Ascending aorta (tissue), 2 donors: ENCODE results near the gene TMA7. TPM values are rescaled to one million over a fixed set of nuclear protein-coding genes. Genes with fewer than 3 reads are reported as not detected.

ENCODE experiments used
- DNase-seq, 2 donors: peaks; one replicate each; pipeline ENCODE4 v3.0.0-alpha.2; 2019; ENCODE audit warnings: low spot score in 2 of 2
- H3K27ac ChIP-seq, 2 donors: fragments of 200-600 bp; sonication (generic); one replicate each; pipeline ENCODE4 v1.5.1; 2016 to 2017; ENCODE audit warnings: mild to moderate bottlenecking in 1 of 2
- H3K27me3 ChIP-seq: fragments of 200-600 bp; sonication (generic); one replicate; pipeline ENCODE4 v1.5.1; 2017
- H3K36me3 ChIP-seq, 2 donors: fragments of 200-600 bp; sonication (generic); one replicate each; pipeline ENCODE4 v1.5.1; 2016
- H3K4me1 ChIP-seq, 2 donors: fragments of 200-600 bp; sonication (generic); one replicate each; pipeline ENCODE4 v1.5.1; 2016 to 2017; ENCODE audit warnings: mild to moderate bottlenecking in 1 of 2
- H3K4me3 ChIP-seq, 2 donors: fragments of 200-600 bp; sonication (generic); one replicate each; pipeline ENCODE4 v1.5.1; 2016 to 2017; ENCODE audit warnings: mild to moderate bottlenecking in 1 of 2
- H3K9me3 ChIP-seq, 2 donors: fragments of 200-600 bp; sonication (generic); one replicate each; pipeline ENCODE4 v1.5.1; 2016
- CTCF ChIP-seq, 3 experiments: fragments of 200-600 bp in 2 of 3; fragments of 450-650 bp in 1 of 3; sonication (generic) in 2 of 3; IDR thresholded peaks; one replicate each; pipeline ENCODE4 v1.5.1; 2016 to 2019; ENCODE audit warnings: antibody characterized with exemption in 3 of 3, mild to moderate bottlenecking in 1 of 3, moderate library complexity in 1 of 3
- intact Hi-C: fragments of 100-400 bp; cut with DNase I; formaldehyde crosslinking; loops from one replicate; pipeline ENCODE4 v1.15.1; 2023
- total RNA-seq: library from RNA; depleted of rRNA; stranded (reverse); fragments of >200 nt; gene quantifications from one replicate; pipeline ENCODE4 v1.1.0, GENCODE V29; 2016

Gene TMA7
- total RNA-seq, 1 donor from 2014 or later, result 142 TPM

- H3K36me3 ChIP-seq, result peaks cover 0 to 11% of the 10 kb centered on the region in 2 donors
- no peaks in the 10 kb centered on the region for H3K27me3 ChIP-seq
- no peak for DNase-seq
- H3K27ac ChIP-seq, result peak overlapping the region; percentile 95 to 98
- peaks cover 3 to 13% of the 10 kb centered on the region in 2 donors for H3K4me1 ChIP-seq
- H3K4me3 ChIP-seq, result no peak overlapping the region
- no peaks in the 10 kb centered on the region for H3K9me3 ChIP-seq
- intact Hi-C loops, result no loop called here
- no peak for TF ChIP-seq CTCF (IDR thresholded peaks at IDR 0.05)
These were observed 8.6 kb upstream of the TMA7 start for GRCh38 chr3:48431224-48432029.

- Histone ChIP-seq H3K4me1 (peaks cover 0 to 9% of the 10 kb centered on the region in 2 donors), H3K27ac (peak overlapping the region in 1 of 2 donors; percentile 30), H3K4me3 (no peak overlapping the region), H3K27me3 (no peaks in the 10 kb centered on the region), H3K9me3 (no peaks in the 10 kb centered on the region), H3K36me3 (peaks cover 0 to 11% of the 10 kb centered on the region in 2 donors)
- no peak for DNase-seq
- TF ChIP-seq CTCF (IDR thresholded peaks at IDR 0.05), result no peak
- intact Hi-C loops, result no loop called here
These were observed 7.4 kb upstream of the TMA7 start for GRCh38 chr3:48432411-48433371.

GRCh38 chr3:48433472-48434118, 6.5 kb upstream of the TMA7 start:
- DNase-seq, result no peak
- H3K4me3 ChIP-seq, result no peak overlapping the region
- H3K36me3 ChIP-seq, result peaks cover 0 to 11% of the 10 kb centered on the region in 2 donors
- intact Hi-C loops, result no loop called here
- H3K27ac ChIP-seq, result peak overlapping the region in 1 of 2 donors; percentile 62
- no peak for TF ChIP-seq CTCF (IDR thresholded peaks at IDR 0.05)
- no peaks in the 10 kb centered on the region for H3K9me3 ChIP-seq
- peaks cover 0 to 9% of the 10 kb centered on the region in 2 donors for H3K4me1 ChIP-seq
- H3K27me3 ChIP-seq, result no peaks in the 10 kb centered on the region

- H3K4me1 ChIP-seq, result peaks cover 0 to 14% of the 10 kb centered on the region in 2 donors
- peak in 1 of 2 donors; percentile 62 for DNase-seq
These were observed 5.3 kb upstream of the TMA7 start for GRCh38 chr3:48434591-48435222.

More at GRCh38 chr3:48434591-48435222, 5.3 kb upstream of the TMA7 start:
- H3K4me3 ChIP-seq, result no peak overlapping the region
- peaks cover 0 to 11% of the 10 kb centered on the region in 2 donors for H3K36me3 ChIP-seq
- H3K27me3 ChIP-seq, result no peaks in the 10 kb centered on the region
- H3K27ac ChIP-seq, result peak overlapping the region; percentile 62
- intact Hi-C loops, result loop anchor here (5.0 kb wide), 1 partner anchor 132 kb away; the partner anchor contains the start of gene NME6
- H3K9me3 ChIP-seq, result no peaks in the 10 kb centered on the region
- no peak for TF ChIP-seq CTCF (IDR thresholded peaks at IDR 0.05)
